Raji (cell line): ENCODE measurements around the gene KAT6B.

Experiments used
- POLR2A ChIP-seq: IDR thresholded peaks from 2 replicates; pipeline ENCODE4 v1.6.1; 2011; ENCODE audit warnings: low read depth, low read length, control low read depth; ENCODE audit not compliant: insufficient read depth

The KAT6B gene

GRCh38 chr10:74896788-74897527 lies 70.6 kb downstream of the KAT6B start:
- no peak for TF ChIP-seq POLR2A

- no peak for TF ChIP-seq POLR2A
Observed at GRCh38 chr10:74898201-74898976, 72.0 kb downstream of the KAT6B start.

- TF ChIP-seq POLR2A, result no peak
Observed at GRCh38 chr10:74900297-74900696, 73.9 kb downstream of the KAT6B start.

GRCh38 chr10:74901301-74901700 lies 74.9 kb downstream of the KAT6B start:
- TF ChIP-seq POLR2A, result no peak

GRCh38 chr10:74901867-74902450 lies 75.6 kb downstream of the KAT6B start:
- TF ChIP-seq POLR2A, result no peak

GRCh38 chr10:74903491-74903890 lies 77.1 kb downstream of the KAT6B start:
- TF ChIP-seq POLR2A, result no peak

DNA sequence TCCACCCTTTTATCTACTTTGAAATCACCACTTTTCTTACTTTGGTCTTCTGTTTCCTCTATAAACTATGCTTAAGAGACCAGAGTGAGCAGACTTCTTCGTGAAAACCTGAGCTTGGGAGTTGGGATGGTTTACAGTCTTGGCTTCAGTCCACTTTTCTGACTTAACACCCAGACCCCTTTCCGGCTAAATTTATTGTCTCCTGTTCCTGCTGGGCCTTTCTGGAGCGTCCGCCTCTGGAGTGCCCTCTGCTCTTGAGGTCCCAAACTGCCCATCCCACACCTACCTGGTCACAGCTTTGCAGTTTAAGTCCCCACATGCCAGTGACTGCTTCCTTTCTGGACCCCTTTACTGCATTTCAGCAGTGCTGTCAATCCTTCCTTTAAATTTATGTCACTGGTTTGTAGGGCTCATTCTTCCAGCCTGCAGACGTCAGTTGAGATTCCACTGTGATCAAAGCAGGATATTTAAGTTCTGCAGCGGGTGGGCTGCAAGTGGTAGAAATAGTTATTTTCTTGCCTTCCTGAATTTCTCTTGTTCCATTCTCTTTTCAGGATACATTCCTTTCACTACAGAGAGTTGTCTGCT lies 80.3 kb downstream of the KAT6B start:
- no peak for TF ChIP-seq POLR2A

GRCh38 chr10:74909670-74910069 lies 83.3 kb downstream of the KAT6B start:
- TF ChIP-seq POLR2A, result no peak

DNA sequence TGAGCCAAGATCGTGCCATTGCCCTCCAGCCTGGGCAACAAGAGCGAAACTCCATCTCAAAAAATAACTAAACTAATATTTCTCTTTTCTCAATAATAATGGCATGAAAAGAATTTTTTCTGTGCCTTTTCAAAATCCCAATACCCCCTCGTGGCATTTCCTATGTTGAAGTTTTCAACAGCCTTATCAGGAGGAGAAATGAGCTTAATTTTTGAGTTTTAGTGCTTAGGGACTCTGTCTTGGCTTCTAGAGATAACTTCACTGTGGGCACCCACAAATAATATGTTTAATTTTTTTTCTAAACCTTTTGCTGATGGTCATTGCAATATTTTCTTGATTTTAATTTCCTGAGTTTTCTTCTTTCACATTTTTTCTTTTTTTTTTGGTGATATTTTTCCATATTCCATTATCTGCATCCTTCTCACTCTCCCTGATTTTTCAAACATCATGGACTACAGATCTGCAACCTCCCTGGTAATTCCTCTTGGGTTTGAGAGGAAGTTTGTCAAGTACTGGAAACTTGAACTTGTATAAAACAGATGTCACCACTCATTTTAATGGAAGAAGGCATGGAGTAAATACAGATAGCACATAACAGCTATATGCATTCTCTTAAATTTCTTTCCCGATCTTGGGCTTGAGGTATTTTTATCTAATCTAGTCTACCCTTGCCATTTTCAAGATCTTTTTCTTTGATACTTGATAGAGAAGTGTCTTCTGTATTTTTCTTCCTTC lies 84.0 kb downstream of the KAT6B start:
- no peak for TF ChIP-seq POLR2A

DNA sequence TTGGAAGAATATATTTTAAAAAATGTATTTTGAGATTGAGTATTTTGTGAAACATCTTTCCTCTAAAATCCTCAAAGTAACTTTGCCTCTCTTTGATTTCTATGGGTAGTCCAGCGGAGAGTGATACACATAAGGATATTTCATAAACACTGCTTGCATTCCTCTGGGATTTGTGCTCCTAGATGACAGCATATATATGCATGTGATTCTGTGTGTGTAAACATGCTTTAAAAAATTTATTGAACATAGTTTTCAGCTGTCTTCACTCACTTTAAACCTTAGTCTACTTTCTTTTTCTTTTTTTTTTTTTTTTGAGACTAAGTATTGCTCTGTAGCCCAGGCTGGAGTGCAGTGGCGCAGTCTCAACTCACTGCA lies 84.6 kb downstream of the KAT6B start:
- TF ChIP-seq POLR2A, result no peak

DNA sequence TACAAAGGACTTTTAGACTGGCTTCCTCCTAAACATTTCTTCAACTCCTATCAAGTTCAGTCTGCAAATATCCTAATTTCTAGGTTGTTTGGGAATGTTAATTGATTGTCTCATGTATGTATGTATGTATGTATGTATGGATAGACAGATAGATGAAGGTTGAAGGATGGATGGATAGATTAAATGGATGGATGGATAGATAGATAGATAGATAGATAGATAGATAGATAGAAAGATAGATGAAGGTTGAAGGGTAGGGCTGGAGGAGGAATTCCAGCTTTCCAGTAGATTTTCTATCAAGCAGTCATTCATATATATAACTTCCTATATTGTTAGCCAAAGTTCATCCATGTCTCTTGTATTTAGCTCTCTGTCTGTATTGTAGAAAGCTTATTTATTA lies 85.8 kb downstream of the KAT6B start:
- no peak for TF ChIP-seq POLR2A

DNA sequence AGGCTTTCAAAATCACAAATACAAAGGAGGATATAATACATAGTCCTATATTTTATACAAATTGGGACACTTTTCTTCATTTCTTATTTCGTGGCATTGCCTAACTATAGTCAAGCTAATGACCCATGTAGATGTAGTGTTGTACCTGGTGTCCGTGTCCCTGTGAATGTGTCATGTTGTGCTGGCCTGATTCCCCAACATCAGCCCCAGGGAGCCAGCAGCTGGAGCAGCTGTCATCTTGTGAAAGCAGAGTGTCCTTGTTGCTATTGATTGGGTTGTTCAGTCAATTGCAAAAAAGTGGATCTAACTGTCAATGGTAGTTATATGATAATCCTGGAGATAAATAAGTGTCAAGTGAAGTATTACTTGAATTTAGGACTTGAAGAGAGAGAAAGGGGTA lies 86.3 kb downstream of the KAT6B start:
- no peak for TF ChIP-seq POLR2A

DNA sequence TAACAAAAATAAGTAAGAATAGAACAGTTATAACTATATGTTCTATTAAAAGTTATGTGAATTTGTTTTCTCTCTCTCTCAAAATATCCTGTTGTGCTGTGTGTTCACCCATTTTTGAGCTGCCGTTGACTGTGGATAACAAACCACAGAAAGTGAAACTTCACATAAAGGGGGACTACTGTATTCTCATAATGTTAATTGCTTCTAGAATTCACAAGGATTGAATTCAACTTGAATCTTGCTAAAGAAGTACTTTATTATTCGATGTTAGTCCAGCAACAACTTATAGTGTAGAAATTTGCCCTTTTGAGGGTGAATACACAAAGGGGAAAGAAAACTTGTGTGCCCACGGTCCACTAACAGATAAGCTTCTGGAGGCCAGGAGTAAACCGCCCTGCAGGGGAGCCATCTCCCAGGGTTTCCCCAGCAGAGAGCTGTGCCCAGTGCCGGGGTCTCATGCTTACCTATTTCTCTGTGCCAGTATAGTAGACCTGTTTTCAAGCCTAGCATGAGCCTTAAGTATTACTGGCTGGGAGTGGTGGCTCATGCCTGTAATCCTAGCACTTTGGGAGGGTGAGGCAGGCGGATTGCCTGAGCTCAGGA lies 87.1 kb downstream of the KAT6B start:
- no peak for TF ChIP-seq POLR2A

- no peak for TF ChIP-seq POLR2A
Observed at GRCh38 chr10:74916283-74916682, 89.9 kb downstream of the KAT6B start.
